GM10266 (cell line): ENCODE measurements around the gene CEP85.
"Not testable (repeated sequence)": the region's sequence is repeated elsewhere in the genome, so short reads cannot be mapped to it uniquely, and the experiment has no call there.

Source experiments
- DNase-seq: peaks from one replicate; pipeline ENCODE4 v3.0.0; 2012; ENCODE audit errors: extremely low spot score
- TF ChIP-seq, protein P1 (sequence below): IDR thresholded peaks from 2 replicates; pipeline ENCODE4 v1.5.1; 2012; ENCODE audit warnings: mild to moderate bottlenecking, low read depth; ENCODE audit not compliant: control insufficient read depth, insufficient read depth; ENCODE audit errors: missing control alignments

CEP85 gene

DNA sequence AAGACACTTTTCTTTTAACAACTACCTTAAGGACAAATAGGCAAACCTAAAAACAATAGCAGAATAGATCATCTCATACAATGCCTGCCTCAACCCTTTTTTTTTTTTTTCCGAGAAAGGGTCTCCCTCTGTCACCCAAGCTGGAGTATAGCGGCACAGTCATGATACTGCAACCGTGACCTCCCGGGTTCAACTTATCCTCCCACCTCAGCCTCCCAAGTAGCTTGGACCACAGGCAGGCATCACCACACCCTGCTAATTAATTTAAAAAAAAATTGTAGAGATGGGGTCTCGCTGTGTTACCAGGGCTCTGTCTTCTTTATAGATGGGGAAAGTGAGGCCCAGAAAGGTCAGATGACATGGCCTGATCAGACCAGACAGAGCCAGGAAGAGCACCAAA is 53.8 kb downstream of the CEP85 start:
- DNase-seq, result no peak

DNA sequence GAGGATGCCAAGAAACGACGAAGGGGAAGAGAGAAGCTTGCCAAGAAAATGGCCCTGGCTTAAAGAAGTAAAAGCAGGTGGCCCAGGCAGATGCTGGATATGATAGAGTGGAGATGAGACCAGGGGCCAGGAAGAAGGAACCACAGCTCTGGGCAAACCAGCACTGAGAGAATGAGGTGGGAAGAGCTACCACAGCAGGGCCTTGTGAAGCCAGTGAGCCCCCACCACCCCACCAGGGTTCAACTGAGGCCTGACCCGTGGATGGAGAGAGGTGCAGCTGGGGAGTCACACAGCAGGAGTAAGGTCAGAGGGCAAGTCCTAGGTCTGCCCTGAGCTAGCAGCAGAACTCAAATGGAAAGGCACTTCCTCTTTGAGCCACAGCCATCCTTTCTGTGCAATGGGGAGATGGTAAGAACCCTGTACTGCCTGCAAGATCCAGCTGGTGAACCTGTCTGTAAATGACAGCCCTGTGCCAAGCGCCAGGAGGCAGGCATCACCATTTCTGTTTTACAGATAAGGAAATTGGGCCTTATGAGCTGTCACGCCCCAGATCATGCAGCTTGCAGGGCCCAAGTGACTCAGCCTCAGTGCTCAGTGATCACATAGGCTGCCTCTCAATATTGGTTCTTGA is 54.4 kb downstream of the CEP85 start:
- TF ChIP-seq, protein P1, sequence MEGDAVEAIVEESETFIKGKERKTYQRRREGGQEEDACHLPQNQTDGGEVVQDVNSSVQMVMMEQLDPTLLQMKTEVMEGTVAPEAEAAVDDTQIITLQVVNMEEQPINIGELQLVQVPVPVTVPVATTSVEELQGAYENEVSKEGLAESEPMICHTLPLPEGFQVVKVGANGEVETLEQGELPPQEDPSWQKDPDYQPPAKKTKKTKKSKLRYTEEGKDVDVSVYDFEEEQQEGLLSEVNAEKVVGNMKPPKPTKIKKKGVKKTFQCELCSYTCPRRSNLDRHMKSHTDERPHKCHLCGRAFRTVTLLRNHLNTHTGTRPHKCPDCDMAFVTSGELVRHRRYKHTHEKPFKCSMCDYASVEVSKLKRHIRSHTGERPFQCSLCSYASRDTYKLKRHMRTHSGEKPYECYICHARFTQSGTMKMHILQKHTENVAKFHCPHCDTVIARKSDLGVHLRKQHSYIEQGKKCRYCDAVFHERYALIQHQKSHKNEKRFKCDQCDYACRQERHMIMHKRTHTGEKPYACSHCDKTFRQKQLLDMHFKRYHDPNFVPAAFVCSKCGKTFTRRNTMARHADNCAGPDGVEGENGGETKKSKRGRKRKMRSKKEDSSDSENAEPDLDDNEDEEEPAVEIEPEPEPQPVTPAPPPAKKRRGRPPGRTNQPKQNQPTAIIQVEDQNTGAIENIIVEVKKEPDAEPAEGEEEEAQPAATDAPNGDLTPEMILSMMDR, result no peak
- peak; percentile 38 for DNase-seq

More for the DNA sequence above, 53.8 kb downstream of the CEP85 start:
- TF ChIP-seq, protein P1, result no peak

DNA sequence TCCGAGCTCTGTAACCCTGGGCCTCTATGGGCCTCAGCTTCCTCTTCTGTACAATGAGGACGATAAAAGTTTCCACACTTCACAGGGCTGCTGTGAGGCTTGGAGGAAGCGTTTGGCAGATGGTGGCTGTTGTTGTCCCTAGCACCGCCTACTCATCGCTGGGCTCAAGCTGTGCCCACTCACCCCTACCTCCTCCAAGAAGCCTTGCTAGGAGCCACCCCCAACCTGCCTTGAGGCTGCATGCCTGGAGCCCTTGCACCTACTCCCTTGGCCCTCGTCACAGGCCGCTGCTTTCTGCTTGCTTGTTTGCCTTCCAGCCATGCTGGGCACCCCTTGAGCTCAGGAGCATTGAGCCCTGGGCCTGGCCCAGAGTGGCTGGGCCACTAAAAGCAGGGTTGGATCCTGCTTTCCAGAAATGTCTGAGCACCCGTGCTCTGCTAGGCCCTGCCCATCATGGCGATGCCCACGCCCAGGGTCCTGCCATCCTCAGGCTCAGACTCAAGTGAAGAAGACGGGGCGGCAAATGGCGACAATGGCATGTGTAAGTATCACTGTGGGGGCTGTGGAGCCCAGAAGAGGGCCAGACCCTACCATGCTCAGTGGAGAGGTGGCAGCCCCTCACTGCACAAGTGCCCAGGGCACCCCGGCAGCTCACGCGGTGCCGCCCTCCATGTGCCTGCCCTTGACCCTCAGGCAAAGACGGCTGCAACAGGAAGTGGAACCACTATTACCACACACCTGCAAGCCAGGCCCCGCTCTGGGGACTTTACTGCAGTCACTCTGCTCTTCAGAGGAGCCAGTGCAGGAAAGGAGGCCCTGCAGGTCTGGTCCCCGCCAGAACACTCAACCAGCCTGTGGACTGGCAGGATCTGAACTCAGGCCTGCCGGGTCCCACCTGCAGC is 55.4 kb downstream of the CEP85 start:
- TF ChIP-seq, protein P1, result no peak
- peak; percentile 68 for DNase-seq

DNA sequence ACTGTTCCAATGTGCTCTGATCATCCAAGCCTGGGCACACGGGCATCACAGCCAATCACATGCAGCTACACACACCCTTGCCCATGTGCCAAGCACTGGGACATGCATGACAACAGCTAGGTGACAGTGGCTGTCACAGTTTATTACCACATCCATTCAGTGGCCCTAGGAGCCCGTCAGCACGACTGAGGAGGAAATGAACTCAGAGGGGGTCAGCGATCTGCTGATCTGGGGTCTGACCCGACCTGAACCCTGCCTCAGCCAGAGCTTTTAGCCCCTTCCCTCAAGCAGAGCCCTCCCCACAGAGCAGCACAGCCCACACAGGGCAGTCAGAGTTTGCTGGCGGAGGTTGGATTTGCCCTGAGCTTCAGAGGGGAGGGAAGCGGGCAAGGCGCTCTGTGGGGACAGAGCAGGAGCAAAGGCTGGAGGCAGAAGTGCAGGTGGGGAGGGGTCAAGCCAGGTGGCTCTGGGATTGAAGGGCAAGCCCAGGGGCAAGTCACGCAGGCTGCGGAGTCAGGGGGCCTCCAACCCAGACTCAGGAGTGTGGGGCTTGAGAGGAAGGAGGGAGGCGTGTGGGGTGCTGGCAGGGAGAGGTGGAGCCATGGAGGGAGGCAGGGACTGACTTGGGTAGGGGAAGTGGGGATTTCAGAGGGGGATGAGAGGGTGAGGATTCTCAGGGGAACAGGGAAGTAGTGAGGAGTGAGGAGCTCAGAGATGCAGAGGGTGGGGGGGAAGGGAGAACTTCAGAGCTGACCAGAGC is 56.3 kb downstream of the CEP85 start:
- TF ChIP-seq, protein P1, result no peak
- peak; percentile 24 for DNase-seq

DNA sequence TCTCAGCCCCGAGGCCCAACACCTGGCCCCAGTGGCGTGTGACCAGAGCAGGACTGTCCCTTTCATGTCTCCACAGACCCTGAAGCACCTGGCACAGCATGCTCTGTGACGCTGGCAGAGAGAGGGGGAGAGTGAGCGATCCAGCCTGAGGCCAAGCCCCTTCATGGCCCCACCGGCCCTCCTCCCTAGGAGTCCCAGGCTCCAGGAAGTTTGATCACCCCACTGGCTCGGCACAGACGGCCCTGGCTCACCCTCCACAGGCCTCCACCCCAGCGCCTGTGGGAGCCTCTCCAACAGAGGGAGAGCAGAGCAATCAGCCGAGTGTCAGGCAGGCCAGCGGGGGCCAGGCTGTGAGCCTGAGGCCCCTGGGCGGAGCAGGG is 56.9 kb downstream of the CEP85 start:
- DNase-seq, result no peak
- TF ChIP-seq, protein P1, result no peak

DNA sequence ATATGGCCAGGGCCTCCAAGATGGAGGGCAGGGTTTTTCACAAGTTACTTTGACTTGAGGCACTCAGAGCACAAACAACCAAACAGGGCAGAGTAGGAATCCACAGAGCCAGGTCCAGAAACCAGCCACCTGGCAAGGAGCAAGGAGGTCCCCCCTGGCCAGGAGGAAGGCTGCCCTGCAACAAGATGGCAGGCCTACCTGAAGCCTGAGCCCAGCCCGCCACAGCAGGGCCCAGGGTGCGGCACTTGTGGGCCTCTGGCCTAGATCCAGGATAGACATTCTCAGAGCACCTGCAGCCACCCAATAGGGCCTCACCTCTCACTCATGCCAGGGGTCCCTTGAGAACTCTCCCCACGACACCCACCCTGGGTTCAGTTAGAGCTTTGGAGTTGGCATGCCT is 57.4 kb downstream of the CEP85 start:
- TF ChIP-seq, protein P1, result no peak
- DNase-seq, result no peak

DNA sequence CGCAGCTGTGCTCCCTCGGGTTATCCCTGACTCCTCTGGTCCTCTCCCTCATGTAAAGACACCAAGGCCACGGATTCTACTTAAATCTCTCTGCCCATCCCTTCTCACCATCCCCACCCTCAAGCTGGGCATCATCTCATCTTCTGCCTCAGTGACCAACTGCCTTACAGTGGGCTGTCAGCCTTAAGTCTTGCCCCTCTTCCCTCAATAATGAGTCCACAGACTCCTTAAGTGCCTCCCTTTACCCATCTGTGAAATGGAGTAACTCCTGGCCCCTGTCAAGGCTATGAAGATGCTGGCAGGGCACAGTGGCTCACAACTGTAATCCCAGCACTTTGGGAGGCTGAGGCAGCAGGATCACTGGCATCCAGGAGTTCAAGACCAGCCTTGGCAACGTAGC is 57.9 kb downstream of the CEP85 start:
- no peak for DNase-seq
- TF ChIP-seq, protein P1, result no peak

DNA sequence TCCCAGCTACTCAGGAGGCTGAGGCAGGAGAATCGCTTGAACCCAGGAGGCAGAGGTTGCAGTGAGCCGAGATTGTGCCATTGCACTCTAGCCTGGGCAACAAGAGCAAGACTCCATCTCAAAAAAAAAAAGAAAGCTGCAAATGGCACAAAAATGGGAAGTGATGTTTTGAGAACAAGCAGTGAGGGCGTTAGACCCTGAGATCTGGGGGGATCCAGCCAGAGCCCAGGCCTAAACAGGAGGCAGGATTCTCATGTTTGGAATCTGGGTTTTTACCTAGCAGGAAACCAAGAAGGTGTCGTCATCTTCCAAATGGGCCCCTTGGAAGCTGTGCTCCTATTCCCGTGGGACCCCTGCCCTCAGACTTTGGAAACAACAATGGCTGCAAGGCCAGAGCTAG is 58.7 kb downstream of the CEP85 start:
- DNase-seq, result not testable (repeated sequence)
